DMS 273 (cell line): Measurements from ENCODE around the gene NFATC1.

Source experiments
- DNase-seq: peaks from one replicate; lab custom pipeline; 2025; ENCODE audit not compliant: unreplicated experiment; lab: John Stamatoyannopoulos, UW

NFATC1 gene

DNA sequence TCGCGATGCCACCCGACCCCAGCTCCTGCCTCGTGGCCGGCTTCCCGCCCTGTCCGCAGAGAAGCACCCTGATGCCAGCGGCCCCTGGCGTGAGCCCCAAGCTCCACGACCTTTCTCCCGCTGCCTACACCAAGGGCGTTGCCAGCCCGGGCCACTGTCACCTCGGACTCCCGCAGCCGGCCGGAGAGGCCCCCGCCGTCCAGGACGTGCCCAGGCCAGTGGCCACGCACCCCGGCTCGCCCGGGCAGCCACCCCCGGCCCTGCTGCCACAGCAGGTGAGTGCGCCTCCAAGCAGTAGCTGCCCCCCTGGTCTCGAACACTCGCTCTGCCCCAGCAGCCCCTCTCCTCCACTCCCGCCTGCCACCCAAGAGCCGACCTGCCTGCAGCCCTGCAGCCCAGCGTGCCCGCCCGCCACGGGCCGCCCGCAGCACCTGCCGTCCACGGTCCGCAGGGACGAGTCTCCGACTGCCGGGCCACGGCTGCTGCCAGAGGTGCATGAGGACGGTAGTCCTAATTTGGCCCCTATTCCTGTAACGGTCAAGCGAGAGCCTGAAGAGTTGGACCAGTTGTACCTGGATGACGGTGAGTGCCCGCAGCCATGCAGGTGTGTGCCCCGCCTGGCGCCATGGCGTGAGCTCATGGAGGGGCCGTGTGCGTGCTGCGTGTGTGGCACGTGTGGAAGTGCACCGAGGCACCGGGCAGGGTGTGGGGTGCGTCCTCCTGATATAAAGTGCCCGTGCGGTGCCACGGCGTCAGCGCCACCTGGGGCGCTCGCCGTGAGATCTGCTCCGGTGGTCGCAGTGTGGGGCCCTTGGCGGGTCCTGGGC, 90.8 kb downstream of the NFATC1 start:
- no peak for DNase-seq

DNA sequence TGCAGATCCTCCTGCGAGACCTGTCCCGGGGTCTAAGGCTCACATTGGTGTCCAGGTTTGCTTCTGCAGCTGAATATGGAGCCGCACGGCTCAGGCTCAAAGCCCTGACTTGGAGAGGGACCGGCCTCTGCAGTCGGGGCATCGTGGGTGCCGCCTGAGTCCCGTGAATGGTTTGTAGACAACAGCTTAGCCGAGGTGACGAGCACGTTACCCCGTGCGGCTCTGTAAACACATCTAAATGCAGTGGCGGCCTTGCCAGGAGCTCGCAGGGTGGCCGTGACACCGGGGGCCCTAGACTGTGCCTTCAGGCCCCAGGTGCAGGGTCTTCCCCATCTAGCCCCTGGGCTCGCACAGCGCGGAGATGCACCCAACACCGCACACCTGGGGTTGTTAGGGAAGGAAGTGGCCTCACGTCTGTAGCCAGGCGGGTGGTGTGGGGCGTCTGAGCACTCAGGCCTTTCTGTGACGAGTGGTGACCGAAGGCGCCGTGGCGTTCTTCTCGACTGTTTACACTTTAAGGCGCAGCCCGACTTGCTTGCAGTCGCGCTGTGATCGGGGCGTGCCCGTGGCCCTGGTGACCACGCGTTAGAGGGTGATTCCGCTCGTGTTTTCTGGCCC, 91.6 kb downstream of the NFATC1 start:
- DNase-seq: no peak

DNA sequence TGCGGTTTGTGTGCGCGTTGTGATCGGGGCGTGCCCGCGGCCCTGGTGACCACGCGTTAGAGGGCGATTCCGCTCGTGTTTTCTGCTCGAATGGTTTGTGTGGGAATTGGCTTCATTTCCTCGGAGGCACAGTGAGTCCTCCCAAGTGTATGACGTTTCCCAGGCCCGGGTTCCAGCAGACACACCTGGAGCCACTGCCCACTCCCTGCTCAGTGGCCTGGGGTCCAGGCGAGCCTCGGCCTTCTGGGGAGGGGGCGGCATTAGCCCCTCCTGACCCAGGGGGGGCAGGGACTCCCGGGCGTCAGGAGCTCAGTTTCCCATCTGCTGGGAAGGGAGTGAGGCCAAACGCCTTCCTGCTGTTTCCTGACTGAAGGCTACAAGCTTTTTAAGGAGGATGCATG, 92.1 kb downstream of the NFATC1 start:
- no peak for DNase-seq

DNA sequence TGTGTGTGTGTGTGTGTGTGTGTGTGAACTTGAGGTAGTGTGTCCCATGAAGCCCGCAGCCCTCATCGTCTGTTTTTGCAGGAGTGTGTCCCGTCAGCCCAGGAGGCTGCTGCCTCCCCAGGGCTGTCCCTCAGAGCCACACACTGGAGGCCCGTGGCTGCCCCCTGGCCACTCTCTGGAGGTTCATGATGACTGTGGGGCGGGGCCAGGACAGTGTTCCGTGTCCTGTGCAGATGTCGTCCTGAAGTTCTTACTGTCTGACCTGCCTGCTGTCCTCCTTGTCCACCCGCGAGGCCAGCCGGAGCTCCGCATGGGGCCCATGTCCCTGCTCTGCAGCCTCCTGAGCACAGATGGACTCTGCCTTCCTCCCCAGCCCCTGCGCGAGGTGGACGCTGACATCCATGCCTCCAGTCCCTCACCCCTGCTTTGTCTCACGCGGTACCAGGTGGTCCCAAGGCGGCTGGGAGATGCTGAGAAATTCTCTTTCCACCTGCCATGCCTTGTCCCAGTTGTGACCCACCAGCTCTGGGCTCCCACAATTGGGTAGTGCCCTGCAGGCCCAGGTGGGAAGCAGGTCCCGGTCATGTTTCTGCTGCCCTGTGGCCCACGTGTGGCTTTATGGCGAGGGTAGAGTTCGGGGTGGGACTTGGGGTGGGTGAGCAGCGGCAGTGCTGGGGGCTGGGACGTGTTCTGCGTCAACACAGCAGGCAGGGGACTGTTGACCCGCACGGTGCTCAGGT, 92.8 kb downstream of the NFATC1 start:
- no peak for DNase-seq

DNA sequence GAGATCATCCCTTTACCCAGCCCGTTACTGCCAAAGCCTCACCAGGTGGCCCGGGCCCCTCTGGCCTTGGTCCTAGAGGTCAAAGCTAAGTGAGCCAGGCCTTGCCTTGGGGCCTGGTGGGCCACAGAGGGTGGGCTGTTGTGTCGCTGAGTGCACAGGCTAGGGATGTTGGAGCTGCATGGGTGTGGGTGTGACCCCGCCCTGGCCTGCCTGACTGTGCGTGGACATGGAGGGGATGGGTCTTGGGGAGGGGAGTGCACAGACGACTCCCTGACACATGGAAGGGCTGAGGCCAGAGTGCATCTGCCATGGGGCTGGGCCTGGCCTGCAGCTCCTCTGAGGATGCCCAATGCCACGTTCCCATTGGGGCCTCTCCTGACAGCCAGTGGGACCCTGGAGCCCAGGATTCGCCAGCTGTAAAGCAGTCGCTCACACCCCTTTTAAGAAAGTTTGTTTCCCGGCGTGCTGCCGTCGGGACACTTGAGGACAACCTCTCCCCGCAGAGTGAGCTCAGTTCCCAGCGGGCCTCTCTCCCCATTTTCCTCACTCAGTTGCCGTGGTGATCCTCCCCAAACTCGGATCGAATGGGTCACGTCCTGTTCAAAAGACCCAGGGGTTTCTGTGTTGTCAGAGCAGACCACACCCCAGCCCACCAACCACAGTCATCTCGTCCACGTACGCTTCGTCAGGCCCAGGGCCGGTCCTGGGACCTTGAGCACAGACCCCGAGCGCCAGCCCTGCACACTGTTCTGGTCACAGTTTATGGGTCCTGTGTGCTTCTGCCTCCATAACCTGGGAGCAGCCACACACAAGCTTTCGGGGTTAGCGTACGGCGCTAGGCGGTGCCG, 93.5 kb downstream of the NFATC1 start:
- no peak for DNase-seq

GRCh38 chr18:79489899-79490625, 94.3 kb downstream of the NFATC1 start:
- DNase-seq: no peak

DNA sequence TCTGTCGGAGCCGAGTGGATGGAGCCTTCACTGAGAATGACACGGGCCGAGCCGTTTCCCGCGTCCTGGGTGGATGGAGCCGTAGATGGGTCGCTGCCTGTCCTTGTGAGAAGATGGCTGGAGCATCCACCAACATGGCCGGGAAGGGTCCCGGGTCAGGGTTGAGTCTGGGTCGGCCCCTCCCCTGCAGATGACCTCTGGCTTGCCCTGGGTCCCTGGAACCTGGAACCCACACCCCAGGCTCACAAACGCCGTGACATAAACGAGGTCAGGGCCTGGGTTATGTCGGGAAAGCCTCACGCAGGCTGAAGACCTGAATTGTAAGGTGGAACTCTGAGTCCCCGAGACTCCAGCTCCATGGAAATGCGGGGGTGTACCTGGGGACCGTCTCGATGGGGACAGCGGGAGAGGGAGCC, 94.9 kb downstream of the NFATC1 start:
- no peak for DNase-seq

- no peak for DNase-seq
These were observed 95.4 kb downstream of the NFATC1 start for GRCh38 chr18:79491081-79491551.

GRCh38 chr18:79493211-79493800, 97.6 kb downstream of the NFATC1 start:
- no peak for DNase-seq

DNA sequence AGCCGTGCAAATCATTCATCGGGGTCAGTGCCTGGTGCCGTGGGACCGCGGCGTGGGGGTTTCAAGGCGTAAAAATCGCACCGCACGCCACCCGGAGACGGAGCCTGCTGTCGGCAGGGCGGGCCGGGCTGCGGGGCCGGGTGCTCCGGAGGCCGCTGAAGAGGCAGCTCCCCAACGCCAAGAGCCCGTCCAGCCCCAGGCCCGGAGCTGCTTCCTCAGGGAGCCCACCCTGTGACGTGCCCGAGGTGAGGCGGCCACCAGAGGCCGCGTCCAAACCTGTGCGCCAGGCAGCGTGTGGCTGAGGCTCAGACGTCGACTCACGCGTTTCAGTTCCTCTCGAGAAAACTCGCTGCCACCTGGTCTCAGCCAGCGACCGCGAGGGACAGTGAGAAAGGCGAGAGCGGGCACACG, 98.1 kb downstream of the NFATC1 start:
- no peak for DNase-seq

DNA sequence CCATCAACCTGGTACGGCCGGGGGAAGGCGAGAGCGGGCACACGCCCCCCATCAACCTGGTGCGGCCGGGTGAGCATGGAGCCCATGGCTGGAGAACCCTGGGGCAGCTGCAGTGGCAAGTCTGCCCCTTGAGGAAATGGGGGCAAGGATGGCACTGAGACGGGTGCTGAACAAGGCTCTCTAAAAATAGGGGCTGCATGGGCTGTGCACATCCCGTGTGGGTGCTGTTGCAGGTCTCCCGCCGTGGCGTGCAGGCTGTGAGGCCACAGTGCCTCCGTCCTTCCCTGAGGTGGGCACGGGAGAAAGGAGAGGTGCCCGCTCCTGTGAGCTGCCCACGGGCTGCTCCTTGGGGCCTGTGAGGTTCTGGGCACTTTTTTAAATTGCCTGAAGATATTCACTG, 99.2 kb downstream of the NFATC1 start:
- no peak for DNase-seq

- DNase-seq: no peak
These were observed 99.9 kb downstream of the NFATC1 start for GRCh38 chr18:79495591-79496071.

GRCh38 chr18:79496237-79496977, 100.7 kb downstream of the NFATC1 start:
- no peak for DNase-seq

- DNase-seq: peak; percentile 45
These were observed 101.4 kb downstream of the NFATC1 start for GRCh38 chr18:79496978-79497637.

- DNase-seq: no peak
These were observed 101.9 kb downstream of the NFATC1 start for GRCh38 chr18:79497638-79498081.

DNA sequence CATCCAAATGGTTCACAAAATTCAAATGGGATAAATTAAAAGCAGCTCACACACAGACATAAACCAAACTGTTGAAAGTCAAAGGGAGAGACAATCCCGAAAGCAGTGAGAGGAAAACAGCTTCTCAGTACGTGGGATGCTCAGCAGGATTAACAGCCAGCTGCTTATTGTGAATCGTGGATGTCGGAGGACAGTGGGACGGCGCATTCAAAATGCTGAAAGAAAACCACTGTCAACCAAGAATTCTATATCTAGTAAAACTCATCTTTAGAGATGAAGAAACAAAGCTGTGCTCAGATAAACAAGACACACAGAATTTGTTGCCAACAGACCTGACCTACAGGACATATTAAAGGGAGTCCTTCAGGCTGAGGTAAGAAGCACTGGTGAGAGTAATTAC, 102.9 kb downstream of the NFATC1 start:
- DNase-seq: no peak

GRCh38 chr18:79501006-79501405, 105.3 kb downstream of the NFATC1 start:
- no peak for DNase-seq

- no peak for DNase-seq
These were observed 107.1 kb downstream of the NFATC1 start for GRCh38 chr18:79502782-79503181.
